Measurements from ENCODE around the gene BANK1.

BANK1 gene

GRCh38 chr4:101864660-101865059 is 74.1 kb downstream of the BANK1 start:
- no peaks in the 10 kb centered on the region for H3K36me3 Mint-ChIP-seq (ENCODE audit: low read depth)
- no peaks in the 10 kb centered on the region for H3K27me3 Mint-ChIP-seq (ENCODE audit: low read depth, poor library complexity)
- TF ChIP-seq CTCF (IDR thresholded peaks at IDR 0.05): no peak
- H3K9me3 Mint-ChIP-seq: no peaks in the 10 kb centered on the region
- DNase-seq: no peak
- H3K4me3 Mint-ChIP-seq: no peak overlapping the region
- peaks cover 6% of the 10 kb centered on the region for H3K4me1 Mint-ChIP-seq
- H3K27ac Mint-ChIP-seq: peak overlapping the region; percentile 10

- TF ChIP-seq CTCF (IDR thresholded peaks at IDR 0.05): no peak
- Mint-ChIP-seq H3K36me3 (ENCODE audit: low read depth) (no peaks in the 10 kb centered on the region), H3K4me1 (peaks cover 5% of the 10 kb centered on the region), H3K27ac (no peak overlapping the region), H3K9me3 (no peaks in the 10 kb centered on the region), H3K4me3 (no peak overlapping the region), H3K27me3 (ENCODE audit: low read depth, poor library complexity) (no peaks in the 10 kb centered on the region)
- no peak for DNase-seq
Measured at GRCh38 chr4:101865501-101866062, 75.1 kb downstream of the BANK1 start.

- Mint-ChIP-seq H3K27ac (no peak overlapping the region), H3K36me3 (ENCODE audit: low read depth) (no peaks in the 10 kb centered on the region), H3K27me3 (ENCODE audit: low read depth, poor library complexity) (no peaks in the 10 kb centered on the region), H3K4me3 (no peak overlapping the region), H3K9me3 (no peaks in the 10 kb centered on the region), H3K4me1 (no peaks in the 10 kb centered on the region)
- no peak for TF ChIP-seq CTCF (IDR thresholded peaks at IDR 0.05)
- DNase-seq: no peak
Measured at GRCh38 chr4:101870874-101871273, 80.3 kb downstream of the BANK1 start.

- no peaks in the 10 kb centered on the region for H3K36me3 Mint-ChIP-seq (ENCODE audit: low read depth)
- no peak for DNase-seq
- H3K4me3 Mint-ChIP-seq: no peak overlapping the region
- H3K27me3 Mint-ChIP-seq (ENCODE audit: low read depth, poor library complexity): peaks cover 5% of the 10 kb centered on the region
- no peak overlapping the region for H3K27ac Mint-ChIP-seq
- no peaks in the 10 kb centered on the region for H3K9me3 Mint-ChIP-seq
- H3K4me1 Mint-ChIP-seq: no peaks in the 10 kb centered on the region
- no peak for TF ChIP-seq CTCF (IDR thresholded peaks at IDR 0.05)
Measured at GRCh38 chr4:101871962-101872676, 81.6 kb downstream of the BANK1 start.

- Mint-ChIP-seq H3K4me3 (no peak overlapping the region), H3K36me3 (ENCODE audit: low read depth) (no peaks in the 10 kb centered on the region), H3K27ac (no peak overlapping the region), H3K9me3 (peaks cover 8% of the 10 kb centered on the region), H3K27me3 (ENCODE audit: low read depth, poor library complexity) (peaks cover 7% of the 10 kb centered on the region), H3K4me1 (peaks cover 15% of the 10 kb centered on the region)
- TF ChIP-seq CTCF (IDR thresholded peaks at IDR 0.05): no peak
- no peak for DNase-seq
Measured at GRCh38 chr4:101885574-101885973, 95.0 kb downstream of the BANK1 start.

GRCh38 chr4:101886826-101887225 is 96.3 kb downstream of the BANK1 start:
- H3K4me1 Mint-ChIP-seq: peaks cover 15% of the 10 kb centered on the region

More at GRCh38 chr4:101886826-101887225, 96.3 kb downstream of the BANK1 start:
- Mint-ChIP-seq H3K27me3 (ENCODE audit: low read depth, poor library complexity) (no peaks in the 10 kb centered on the region), H3K9me3 (peaks cover 19% of the 10 kb centered on the region), H3K27ac (no peak overlapping the region), H3K4me3 (no peak overlapping the region), H3K36me3 (ENCODE audit: low read depth) (no peaks in the 10 kb centered on the region)
- DNase-seq: no peak
- TF ChIP-seq CTCF (IDR thresholded peaks at IDR 0.05): no peak
